ENCODE results near the gene SMIM1. TPM values are rescaled to one million over a fixed set of nuclear protein-coding genes. Genes with fewer than 3 reads are reported as not detected.
"Not testable (repeated sequence)": the region's sequence is repeated elsewhere in the genome, so short reads cannot be mapped to it uniquely, and the experiment has no call there.

The SMIM1 gene
- total RNA-seq, 1 donor from 2014 or later: 8.0 TPM

- DNase-seq (ENCODE audit: low spot score); intact Hi-C loops (cut with DNase I): not testable (repeated sequence)
Measured at GRCh38 chr1:3748316-3748900, 24.1 kb upstream of the SMIM1 start.

GRCh38 chr1:3749512-3749911 lies 23.0 kb upstream of the SMIM1 start:
- intact Hi-C loops (cut with DNase I): no loop called here
- no peak for DNase-seq (ENCODE audit: low spot score)

GRCh38 chr1:3750741-3751140 lies 21.8 kb upstream of the SMIM1 start:
- intact Hi-C loops (cut with DNase I): no loop called here
- DNase-seq (ENCODE audit: low spot score): no peak

- DNase-seq (ENCODE audit: low spot score): no peak
- intact Hi-C loops (cut with DNase I): no loop called here
Measured at GRCh38 chr1:3752400-3752945, 20.1 kb upstream of the SMIM1 start, which contains the start of gene CCDC27. Gene CCDC27, plus strand, starts transcription at chr1:3752450. Its CDS starts 32 bp downstream, at chr1:3752482.

- no peak for DNase-seq (ENCODE audit: low spot score)
- intact Hi-C loops (cut with DNase I): no loop called here
Measured at GRCh38 chr1:3753656-3754454, 18.7 kb upstream of the SMIM1 start.

- intact Hi-C loops (cut with DNase I): no loop called here
Measured at GRCh38 chr1:3756394-3756793, 16.2 kb upstream of the SMIM1 start.

GRCh38 chr1:3759164-3759563 lies 13.4 kb upstream of the SMIM1 start:
- DNase-seq (ENCODE audit: low spot score): no peak
- intact Hi-C loops (cut with DNase I): no loop called here

More at GRCh38 chr1:3756394-3756793, 16.2 kb upstream of the SMIM1 start:
- no peak for DNase-seq (ENCODE audit: low spot score)

- DNase-seq (ENCODE audit: low spot score): no peak
- intact Hi-C loops (cut with DNase I): no loop called here
Measured at GRCh38 chr1:3759796-3760195, 12.8 kb upstream of the SMIM1 start.

- intact Hi-C loops (cut with DNase I): no loop called here
- DNase-seq (ENCODE audit: low spot score): no peak
Measured at GRCh38 chr1:3761296-3762010, 11.1 kb upstream of the SMIM1 start.

- no peak for DNase-seq (ENCODE audit: low spot score)
- intact Hi-C loops (cut with DNase I): no loop called here
Measured at GRCh38 chr1:3762151-3762872, 10.2 kb upstream of the SMIM1 start.

- no peak for DNase-seq (ENCODE audit: low spot score)
- intact Hi-C loops (cut with DNase I): no loop called here
Measured at GRCh38 chr1:3762873-3763228, 9.7 kb upstream of the SMIM1 start.

- intact Hi-C loops (cut with DNase I): no loop called here
- no peak for DNase-seq (ENCODE audit: low spot score)
Measured at GRCh38 chr1:3763351-3764125, 9.0 kb upstream of the SMIM1 start.

GRCh38 chr1:3767328-3767925 lies 5.1 kb upstream of the SMIM1 start:
- intact Hi-C loops (cut with DNase I): no loop called here
- DNase-seq (ENCODE audit: low spot score): no peak

GRCh38 chr1:3768811-3769390 lies 3.6 kb upstream of the SMIM1 start:
- DNase-seq (ENCODE audit: low spot score): no peak
- intact Hi-C loops (cut with DNase I): no loop called here

- DNase-seq (ENCODE audit: low spot score): no peak
- intact Hi-C loops (cut with DNase I): no loop called here
Measured at GRCh38 chr1:3770047-3770765, 2.3 kb upstream of the SMIM1 start.

GRCh38 chr1:3771108-3772026 lies 1.2 kb upstream of the SMIM1 start:
- intact Hi-C loops (cut with DNase I): no loop called here
- no peak for DNase-seq (ENCODE audit: low spot score)

Measured in cardiac septum (tissue), 1 donor.